Ovary (tissue), 9 donors: Measurements from ENCODE around the gene TAOK2. TPM values are rescaled to one million over a fixed set of nuclear protein-coding genes. Genes with fewer than 3 reads are reported as not detected.

Source experiments
- DNase-seq, 5 donors: peaks; one replicate each; pipeline ENCODE4 v3.0.0-alpha.2; 2019 to 2020
- H3K27ac ChIP-seq, 2 donors: fragments of 200-600 bp; one replicate each; pipeline versions ENCODE4 v1.5.1 to v1.8.0; 2019 to 2022
- H3K27me3 ChIP-seq: fragments of 200-600 bp; one replicate; pipeline ENCODE4 v1.8.0; 2022
- H3K36me3 ChIP-seq: fragments of 200-600 bp; sonication (generic); one replicate; pipeline ENCODE4 v1.5.1; 2019
- H3K4me1 ChIP-seq: one replicate; pipeline ENCODE4 v1.8.1; 2013; ENCODE audit warnings: mild to moderate bottlenecking, moderate library complexity; ENCODE audit not compliant: insufficient read depth
- H3K4me3 ChIP-seq: fragments of 200-600 bp; sonication (generic); one replicate; pipeline ENCODE4 v1.5.1; 2017
- H3K9me3 ChIP-seq, 2 donors: fragments of 200-600 bp in 1 of 2; sonication (generic) in 1 of 2; one replicate each; pipeline versions ENCODE4 v1.5.1 to v1.8.1; 2013 to 2019; ENCODE audit warnings: mild to moderate bottlenecking in 1 of 2, moderate library complexity in 1 of 2
- CTCF ChIP-seq, 3 donors: fragments of 450-650 bp in 2 of 3; fragments of 200-600 bp in 1 of 3; IDR thresholded peaks; one replicate each; pipeline versions ENCODE4 v1.5.1 to v1.8.0; 2016 to 2022; ENCODE audit warnings: antibody characterized with exemption in 3 of 3, mild to moderate bottlenecking in 1 of 3
- EP300 ChIP-seq: sonication (generic); formaldehyde crosslinking; IDR thresholded peaks from one replicate; pipeline ENCODE4 v1.6.1; 2017; ENCODE audit warnings: antibody characterized with exemption
- POLR2A ChIP-seq: fragments of 450-650 bp; IDR thresholded peaks from one replicate; pipeline ENCODE4 v1.6.1; 2017; ENCODE audit warnings: antibody characterized with exemption, mild to moderate bottlenecking, moderate library complexity
- WGBS, 3 donors: extraction: QIAGEN DNeasy Blood & Tissue Kit in 1 of 3; methylation state at CpG; one replicate each; pipeline versions ENCODE4 v1.1.5 to v1.1.7; 2013 to 2017; 5-methylcytosine and 5-hydroxymethylcytosine counted together
- intact Hi-C, 4 donors: fragments of 100-400 bp; cut with DNase I; formaldehyde crosslinking; loops; one replicate each; pipeline versions ENCODE4 v1.11.0 to v1.15.1; 2022 to 2023
- polyA plus RNA-seq, 2 donors: library from polyadenylated mRNA; stranded (reverse); fragments of 200-250 nt in 1 of 2; fragments of 350-450 nt in 1 of 2; fragmentation: Illumina TruSeq in 1 of 2; extraction: RNeasy Lipid Tissue Mini Kit (QIAGEN cat#74804) in 1 of 2; gene quantifications; one replicate each; pipeline ENCODE4 v1.2.3, GENCODE V29; 2013 to 2014
- total RNA-seq, 7 donors: library from RNA; depleted of rRNA in 2 of 7; stranded (reverse); fragments of >200 nt in 2 of 7; fragmentation: NEBNext Ultra II Directional in 3 of 7; extraction: Animal tissue kit (Norgen Biotek cat#: 25700) in 3 of 7; gene quantifications; one replicate each; pipeline versions ENCODE4 v1.1.0 to v1.2.4, GENCODE V29; 2016 to 2023
- donor health status: DM: no; HTN: no; CAD: no; lungs with moderate emphysema.
- donor health status: DM: no; HTN: no; CAD: no.
- donor health status: Bipolar disorder and iron deficiency.
- donor health status: DM: yes; HTN: yes; CAD: no.
- donor health status: DM: no; HTN: no; CAD: no.
- donor health status: DM: yes; HTN: yes; CAD: no.

The TAOK2 gene
- total and polyA plus RNA-seq, 9 donors = 19.4 to 54.0 (median 39.1) TPM

GRCh38 chr16:29995324-29995910 lies 21.7 kb downstream of the TAOK2 start, which contains the start of gene HIRIP3:
Gene HIRIP3, minus strand, starts transcription at chr16:29995617. Its CDS starts 12 bp downstream, at chr16:29995605.
- WGBS, 3 donors = 0 to 1% (median 0%) methylated on average over 49 to 53 of the region's 53 CpGs
- Histone ChIP-seq H3K27ac (peak within 1 kb of the TSS; percentile 72 to 99), H3K4me3 (peak within 1 kb of the TSS; percentile 51), H3K9me3 (no peaks in the 10 kb centered on the region), H3K36me3 (no peaks in the 10 kb centered on the region), H3K4me1 (peaks cover 3% of the 10 kb centered on the region), H3K27me3 (no peaks in the 10 kb centered on the region)
- intact Hi-C loops = no loop called here
- TF ChIP-seq POLR2A (peak; percentile 43), CTCF (IDR thresholded peaks at IDR 0.05) (no peak), EP300 (peak; percentile 18)
- peak; percentile 85 to 93 (median 91) for DNase-seq

GRCh38 chr16:29995911-29996765 lies 22.5 kb downstream of the TAOK2 start, which contains the start of gene INO80E:
Gene INO80E, plus strand, starts transcription at chr16:29996241. Its CDS starts 70 bp downstream, at chr16:29996311.
- 0% methylated on average over 65 of the region's 65 CpGs for WGBS, 3 donors
- Histone ChIP-seq H3K4me3 (peak within 1 kb of the TSS; percentile 51), H3K36me3 (no peaks in the 10 kb centered on the region), H3K27me3 (no peaks in the 10 kb centered on the region), H3K27ac (peak within 1 kb of the TSS; percentile 72 to 99), H3K9me3 (no peaks in the 10 kb centered on the region), H3K4me1 (peaks cover 3% of the 10 kb centered on the region)
- peak; percentile 97 to 99 (median 98) for DNase-seq
- peak; percentile 43 for TF ChIP-seq POLR2A
- no peak for TF ChIP-seq EP300
- no peak for TF ChIP-seq CTCF (IDR thresholded peaks at IDR 0.05)
- intact Hi-C loops = no loop called here

GRCh38 chr16:29996766-29997250 lies 23.1 kb downstream of the TAOK2 start:
- WGBS, 3 donors = 19 to 25% (median 21%) methylated on average over 9 of the region's 9 CpGs
- TF ChIP-seq EP300 (no peak), CTCF (IDR thresholded peaks at IDR 0.05) (no peak), POLR2A (no peak)
- no peaks in the 10 kb centered on the region for H3K9me3 ChIP-seq
- peak overlapping the region; percentile 51 for H3K4me3 ChIP-seq
- peaks cover 3% of the 10 kb centered on the region for H3K4me1 ChIP-seq
- H3K27ac ChIP-seq = no peak overlapping the region
- intact Hi-C loops = no loop called here
- no peak for DNase-seq
- no peaks in the 10 kb centered on the region for H3K36me3 ChIP-seq
- H3K27me3 ChIP-seq = no peaks in the 10 kb centered on the region

- Histone ChIP-seq H3K36me3 (no peaks in the 10 kb centered on the region), H3K27me3 (no peaks in the 10 kb centered on the region), H3K9me3 (no peaks in the 10 kb centered on the region), H3K4me1 (peaks cover 3% of the 10 kb centered on the region), H3K4me3 (no peak overlapping the region), H3K27ac (no peak overlapping the region)
- TF ChIP-seq POLR2A (no peak), CTCF (IDR thresholded peaks at IDR 0.05) (no peak), EP300 (no peak)
- no peak for DNase-seq
- intact Hi-C loops = loop anchor here in 2 of 4 donors (5.0 to 10.0 kb wide), 4 partner anchors 72 to 195 kb away; partner anchors contain the start of genes KCTD13 (in 2 of the 2), CDIPT (in 1 of the 2) and MAZ (in 1 of the 2)
- WGBS, 3 donors = 87 to 90% (median 89%) methylated on average over 6 of the region's 6 CpGs
Observed at GRCh38 chr16:29999605-30000004, 25.9 kb downstream of the TAOK2 start.
